Stimulated activated CD8-positive, alpha-beta memory T cell treated with anti-CD3 and anti-CD28 coated beads, Interleukin-15, amount 100 ng/mL, for 48 hours (primary cell): ENCODE results near the gene TMEM121.

Experiments used
- DNase-seq, 2 donors: peaks; one replicate each; pipeline ENCODE4 v3.0.0-alpha.2; 2020; ENCODE audit warnings: low read depth in 2 of 2

Gene TMEM121

GRCh38 chr14:105487449-105487985 is 38.9 kb upstream of the TMEM121 start:
- peak in 1 of 2 donors; percentile 43 for DNase-seq

GRCh38 chr14:105487986-105488777 is 38.2 kb upstream of the TMEM121 start:
- DNase-seq: no peak

- DNase-seq: no peak
Measured at GRCh38 chr14:105488781-105489541, 37.4 kb upstream of the TMEM121 start.

- peak; percentile 73 to 81 for DNase-seq
Measured at GRCh38 chr14:105489542-105490266, 36.7 kb upstream of the TMEM121 start.

- DNase-seq: no peak
Measured at GRCh38 chr14:105490267-105490571, 36.2 kb upstream of the TMEM121 start.

- DNase-seq: peak; percentile 99
Measured at GRCh38 chr14:105490572-105491365, 35.6 kb upstream of the TMEM121 start, which contains the start of gene TEDC1. TEDC1 (plus strand) TSS chr14:105491246; CDS start chr14:105491376, 130 bp downstream.

GRCh38 chr14:105491366-105491973 is 34.9 kb upstream of the TMEM121 start:
- peak; percentile 84 for DNase-seq

GRCh38 chr14:105492031-105492970 is 34.1 kb upstream of the TMEM121 start:
- no peak for DNase-seq

GRCh38 chr14:105492971-105493871 is 33.2 kb upstream of the TMEM121 start:
- DNase-seq: no peak

GRCh38 chr14:105493921-105494605 is 32.3 kb upstream of the TMEM121 start:
- no peak for DNase-seq

GRCh38 chr14:105494606-105494929 is 31.8 kb upstream of the TMEM121 start:
- DNase-seq: no peak

DNA sequence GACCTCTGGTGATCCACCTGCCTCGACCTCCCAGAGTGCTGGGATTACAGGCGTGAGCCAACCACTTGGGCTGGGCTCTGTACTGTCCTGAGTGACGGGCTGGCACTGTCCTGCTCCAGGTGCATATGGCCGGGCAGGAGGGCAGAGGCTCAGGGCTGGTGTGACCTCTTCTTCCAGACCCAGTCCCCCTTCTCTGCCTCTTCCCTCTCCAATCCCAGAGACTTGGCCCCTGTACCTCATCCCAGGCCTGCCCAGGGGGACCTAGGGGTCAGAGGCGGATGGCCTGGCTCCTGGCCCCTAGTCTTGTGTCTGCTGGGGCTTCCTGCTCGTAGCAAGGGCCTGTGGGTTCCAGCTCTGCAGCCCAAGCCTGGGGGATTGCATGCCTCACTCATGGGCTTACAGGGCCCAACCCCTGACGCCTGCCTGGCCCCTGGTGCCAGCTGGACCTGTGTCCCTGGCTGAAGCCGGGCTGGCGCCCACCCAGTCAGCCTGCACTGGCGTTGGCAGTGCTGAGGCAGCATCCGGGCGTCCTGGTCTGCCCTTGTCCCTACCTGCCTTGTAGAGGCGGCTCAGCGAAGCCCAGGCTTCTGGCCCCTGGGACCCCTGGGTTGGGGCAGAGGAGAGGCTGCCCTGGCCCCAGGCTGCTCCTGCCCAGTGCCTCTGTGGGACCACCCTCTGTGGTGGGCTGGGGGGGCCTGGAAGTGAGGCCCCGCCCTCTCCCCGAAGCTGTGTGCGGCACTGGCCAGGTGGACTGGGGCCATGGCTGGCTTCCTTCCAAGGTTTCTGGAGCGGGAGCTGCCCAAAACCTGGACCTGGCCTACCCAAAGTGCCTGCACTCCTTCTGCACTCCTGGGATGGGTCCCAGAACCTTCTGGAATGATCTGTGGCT is 31.0 kb upstream of the TMEM121 start:
- no peak for DNase-seq

- DNase-seq: no peak
Measured at GRCh38 chr14:105495990-105496830, 30.2 kb upstream of the TMEM121 start.

DNA sequence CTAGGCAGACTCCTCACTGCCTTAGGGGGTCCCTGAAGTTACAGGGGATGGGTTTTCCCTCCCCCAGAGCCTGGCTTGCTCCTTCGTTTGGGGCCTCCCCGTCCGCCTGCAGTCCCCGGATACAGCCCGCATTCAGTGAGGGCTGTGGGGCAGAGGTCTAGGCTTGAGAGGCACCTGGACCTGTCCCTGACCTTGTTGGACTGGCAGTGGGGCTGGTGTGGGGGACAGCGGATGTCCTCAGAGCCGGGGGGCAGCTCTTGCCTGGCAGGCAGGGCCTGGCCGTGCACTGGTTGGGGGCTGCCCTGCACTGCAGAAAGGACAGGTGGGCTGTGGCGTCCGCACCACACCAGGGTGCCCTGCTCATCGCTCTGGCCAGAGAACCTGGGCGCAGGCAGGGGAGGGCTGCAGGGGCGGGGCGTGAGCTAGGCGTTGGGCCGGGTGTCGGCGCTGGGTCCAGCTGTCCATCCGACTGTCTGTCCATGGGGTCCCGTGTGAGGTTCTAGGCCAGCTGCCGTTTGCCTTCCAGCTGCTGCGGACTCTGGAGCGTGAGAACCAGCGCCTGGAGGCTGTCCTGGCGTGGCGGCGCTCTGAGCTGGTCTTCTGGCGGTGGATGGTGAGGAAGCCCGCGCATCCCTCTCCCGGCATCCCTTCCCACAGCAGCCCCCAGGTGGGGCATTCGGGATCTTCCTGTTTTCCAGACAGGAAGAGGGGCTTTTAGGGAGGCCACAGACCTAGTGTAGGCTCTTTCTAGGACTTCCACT is 29.4 kb upstream of the TMEM121 start:
- DNase-seq: no peak

DNA sequence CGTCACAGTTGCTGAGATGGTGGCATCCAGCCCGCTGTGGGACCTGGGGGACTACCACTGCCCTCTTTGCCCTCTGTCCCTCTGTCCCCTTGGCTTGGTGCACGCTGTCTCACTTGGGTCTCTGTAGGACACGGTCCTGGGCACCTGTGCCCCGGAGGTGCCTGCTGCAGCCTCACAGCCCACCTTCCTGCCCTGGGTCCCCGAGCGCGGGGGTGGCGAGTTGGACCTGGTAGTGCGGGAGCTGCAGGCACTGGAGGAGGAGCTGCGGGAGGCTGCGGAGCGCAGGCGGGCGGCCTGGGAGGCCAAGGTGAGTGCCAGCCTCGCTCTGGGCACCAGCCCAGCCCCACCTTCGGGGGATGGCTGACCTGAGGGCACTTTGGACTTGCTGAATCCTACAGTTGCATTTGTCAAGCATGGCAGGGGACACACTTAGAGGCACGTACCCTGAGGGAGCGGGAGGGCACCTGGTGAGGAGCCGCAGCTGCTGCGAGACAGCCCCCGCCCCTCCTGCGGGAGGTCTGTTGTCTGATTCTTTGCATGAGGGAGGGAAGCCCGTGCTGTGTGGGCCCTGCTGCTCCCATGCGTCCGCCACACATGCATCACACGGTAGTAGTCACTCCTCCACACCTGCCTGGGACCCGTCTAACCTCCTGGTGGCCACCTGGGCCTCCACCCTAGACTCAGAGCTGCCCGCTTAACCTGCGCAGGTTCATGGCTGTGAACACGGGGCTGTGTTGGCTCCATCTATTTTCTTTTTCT is 28.5 kb upstream of the TMEM121 start:
- no peak for DNase-seq
